Breast epithelium (tissue), 3 donors: ENCODE measurements around the gene CADPS.

Experiments used
- CTCF ChIP-seq, 3 donors: fragments of 450-650 bp; IDR thresholded peaks; one replicate each; pipeline ENCODE4 v1.5.1; 2016 to 2017; ENCODE audit warnings: antibody characterized with exemption in 3 of 3, mild to moderate bottlenecking in 3 of 3, moderate library complexity in 3 of 3
- POLR2AphosphoS5 ChIP-seq, 3 donors: sonication (generic); formaldehyde crosslinking; IDR thresholded peaks; one replicate each; pipeline ENCODE4 v1.6.1; 2017; ENCODE audit warnings: antibody characterized with exemption in 3 of 3

GRCh38 chr3:62803276-62803675, 71.9 kb downstream of the CADPS start:
- TF ChIP-seq CTCF (IDR thresholded peaks at IDR 0.05) (no peak), POLR2AphosphoS5 (IDR thresholded peaks at IDR 0.05) (no peak)
